GM19193 (cell line): ENCODE results near the gene SCN4A.

Experiments
- POLR2A ChIP-seq: IDR thresholded peaks from 4 replicates; pipeline ENCODE4 v1.6.1; 2011; ENCODE audit not compliant: insufficient read depth, insufficient read length; ENCODE audit errors: extremely low read depth

Gene SCN4A

DNA sequence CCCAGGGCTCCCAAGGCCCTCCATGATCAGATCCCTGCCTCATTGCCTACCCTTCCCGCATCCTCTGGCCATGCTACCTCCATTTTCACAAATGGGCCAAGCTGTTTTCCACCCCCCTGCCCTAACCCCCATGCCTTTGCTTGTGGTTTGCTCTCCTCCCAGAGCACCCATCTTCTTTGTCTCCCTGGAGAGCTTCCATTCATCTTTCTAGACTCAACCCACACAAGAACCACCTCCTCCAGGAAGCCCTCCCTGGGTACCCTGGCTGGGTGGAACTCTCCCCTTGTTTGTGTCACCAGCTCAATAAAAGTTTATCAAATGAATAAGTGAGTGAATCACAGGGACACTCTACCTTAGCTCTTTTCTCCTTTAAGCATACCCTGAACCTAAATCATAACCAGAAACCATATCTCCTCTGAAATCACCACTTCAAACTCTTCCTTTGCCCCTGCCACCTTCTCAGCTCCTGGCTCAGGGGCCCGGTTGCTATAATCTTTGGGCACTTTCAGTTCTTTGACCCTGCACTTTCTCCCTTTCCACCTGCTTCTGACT is 2.9 kb upstream of the SCN4A start:
- TF ChIP-seq POLR2A, result no peak

DNA sequence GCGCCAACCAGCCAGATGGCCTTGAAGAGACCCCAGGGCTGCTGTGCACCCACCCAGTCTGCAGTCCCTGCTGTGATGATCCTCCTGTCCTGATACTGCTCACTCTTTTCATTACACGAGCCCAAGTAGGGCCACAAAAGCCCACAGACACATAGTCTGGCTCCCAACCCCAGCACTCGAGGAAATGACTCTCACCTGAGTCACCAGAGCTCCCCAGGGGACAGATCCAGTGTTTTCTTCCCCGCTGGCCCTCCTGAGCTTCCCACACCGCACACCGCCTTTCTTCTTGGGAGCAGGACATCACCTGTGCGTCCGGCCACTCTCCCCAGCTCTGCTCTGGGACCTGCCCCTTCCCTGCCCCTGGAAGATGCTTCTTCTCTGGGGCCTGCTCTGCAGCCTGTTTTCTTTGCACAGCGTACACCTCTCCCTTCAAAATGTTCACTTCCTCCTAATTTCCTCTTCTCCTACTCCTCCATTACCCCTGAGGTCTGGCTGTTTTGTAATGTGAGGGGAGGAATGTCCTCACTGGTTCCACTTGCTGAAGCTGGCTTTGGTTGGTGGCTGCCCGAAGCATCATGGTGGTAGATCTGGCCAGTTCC is 2.0 kb upstream of the SCN4A start:
- no peak for TF ChIP-seq POLR2A

- no peak for TF ChIP-seq POLR2A
These were observed 1.3 kb upstream of the SCN4A start for GRCh38 chr17:63973930-63974593.

DNA sequence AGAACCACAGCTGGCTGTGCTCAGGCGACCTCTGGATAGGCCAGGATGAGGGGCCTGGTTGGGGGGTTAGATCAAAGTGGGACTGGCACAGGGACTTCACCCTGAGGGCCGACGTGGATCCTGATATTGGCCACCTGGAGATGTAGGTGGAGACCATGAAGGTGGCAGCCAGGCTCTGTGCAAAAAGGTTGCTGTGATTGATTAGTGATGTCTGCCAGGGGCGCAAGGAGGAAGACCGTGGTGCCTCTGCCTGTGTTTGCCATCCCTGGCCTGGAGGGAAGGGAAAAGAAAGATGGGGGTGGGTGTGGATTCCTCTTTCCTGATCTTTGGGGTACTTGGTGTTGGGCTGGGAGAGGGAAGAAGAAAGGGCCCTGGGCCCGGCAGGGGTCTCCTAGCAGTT is 529 bp upstream of the SCN4A start:
- TF ChIP-seq POLR2A, result no peak

GRCh38 chr17:63969278-63969677 is 3.4 kb downstream of the SCN4A start:
- TF ChIP-seq POLR2A, result no peak

DNA sequence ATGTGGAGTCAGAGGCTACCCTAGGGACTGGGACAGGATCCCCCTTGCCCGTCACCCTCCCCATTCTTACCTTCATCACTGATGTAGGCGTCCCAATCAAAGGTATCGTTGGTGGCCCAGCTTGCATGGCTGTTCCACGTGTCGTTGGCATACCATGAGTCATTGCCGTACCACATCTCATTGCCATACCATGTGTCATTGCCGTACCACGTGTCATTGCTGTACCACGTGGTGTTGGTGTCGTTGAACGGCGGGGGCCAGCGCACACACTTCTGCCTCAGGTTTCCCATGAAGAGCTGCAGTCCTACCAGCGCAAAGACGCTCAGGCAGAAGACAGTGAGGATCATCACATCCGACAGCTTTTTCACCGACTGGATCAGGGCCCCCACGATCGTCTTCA is 4.8 kb downstream of the SCN4A start:
- TF ChIP-seq POLR2A, result no peak

DNA sequence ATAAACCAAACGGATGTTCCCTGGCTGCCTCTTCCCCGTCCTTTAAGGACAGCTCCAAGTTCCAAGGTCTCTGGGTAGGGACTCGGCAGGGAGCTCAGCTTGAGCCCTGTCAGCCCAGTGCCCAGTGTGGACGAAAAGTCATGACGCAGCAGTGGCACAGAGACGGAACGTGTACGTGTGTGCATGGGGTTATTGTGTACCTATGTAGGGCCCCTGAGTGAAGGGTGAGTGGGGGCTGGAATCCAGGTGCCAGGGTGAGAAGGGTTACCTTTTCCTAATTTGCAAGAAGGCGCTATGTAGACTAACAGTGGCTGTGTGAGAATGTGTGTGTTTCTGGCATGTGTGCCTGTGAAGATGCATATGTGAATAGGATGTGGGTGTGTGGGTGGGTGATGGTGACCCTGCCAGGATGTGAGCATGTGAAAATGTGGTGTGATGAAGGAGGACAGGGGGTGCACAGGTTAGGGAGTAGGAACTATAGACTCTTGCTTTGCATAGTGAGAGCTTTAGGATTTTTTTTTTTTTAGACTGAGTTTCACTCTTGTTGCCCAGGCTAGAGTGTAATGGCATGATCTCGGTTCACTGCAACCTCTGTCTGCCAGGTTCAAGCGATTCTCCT is 6.0 kb downstream of the SCN4A start:
- no peak for TF ChIP-seq POLR2A

DNA sequence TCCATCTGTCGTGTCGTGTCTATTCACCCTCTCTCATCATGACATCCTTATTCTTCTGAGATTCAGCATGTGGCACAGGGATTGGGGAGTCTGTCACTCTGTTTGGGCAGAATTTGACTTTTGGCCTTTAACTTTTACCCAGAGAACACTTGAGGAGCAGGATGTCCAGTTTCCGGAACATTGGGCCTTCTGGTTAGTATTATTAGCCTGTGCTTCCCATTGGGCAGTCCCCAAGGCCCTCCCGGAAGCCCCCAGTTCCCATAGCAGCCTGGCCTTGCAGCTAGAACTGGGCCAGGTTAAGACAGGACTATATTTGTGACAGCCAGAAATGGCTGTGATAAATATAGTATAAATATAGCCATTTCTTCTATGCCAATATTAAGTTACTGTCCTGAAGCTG is 9.6 kb downstream of the SCN4A start:
- TF ChIP-seq POLR2A, result no peak

- TF ChIP-seq POLR2A, result no peak
These were observed 10.4 kb downstream of the SCN4A start for GRCh38 chr17:63962298-63962744.

GRCh38 chr17:63961355-63962212 is 11.1 kb downstream of the SCN4A start:
- TF ChIP-seq POLR2A, result no peak

GRCh38 chr17:63960430-63960829 is 12.3 kb downstream of the SCN4A start:
- no peak for TF ChIP-seq POLR2A

DNA sequence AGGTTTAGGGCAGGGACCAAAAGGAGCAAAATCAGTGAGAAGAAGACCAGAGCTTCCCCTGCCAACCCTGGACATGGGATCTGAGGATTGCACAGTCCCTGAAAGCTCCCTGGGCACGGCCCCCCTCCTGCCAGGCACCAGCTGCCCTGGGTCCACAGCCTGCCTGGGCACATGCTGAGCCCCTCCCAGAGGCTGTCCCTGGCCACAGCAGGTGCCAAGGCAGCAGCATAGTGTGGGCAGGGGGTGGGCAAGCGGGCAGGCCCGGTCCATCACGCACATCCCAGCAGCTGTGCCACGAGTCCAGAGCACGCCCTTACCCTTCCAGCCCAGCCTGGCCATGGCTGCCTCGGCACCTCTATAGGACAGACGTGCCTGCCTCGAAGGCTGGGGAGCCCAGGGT is 12.7 kb downstream of the SCN4A start:
- no peak for TF ChIP-seq POLR2A

DNA sequence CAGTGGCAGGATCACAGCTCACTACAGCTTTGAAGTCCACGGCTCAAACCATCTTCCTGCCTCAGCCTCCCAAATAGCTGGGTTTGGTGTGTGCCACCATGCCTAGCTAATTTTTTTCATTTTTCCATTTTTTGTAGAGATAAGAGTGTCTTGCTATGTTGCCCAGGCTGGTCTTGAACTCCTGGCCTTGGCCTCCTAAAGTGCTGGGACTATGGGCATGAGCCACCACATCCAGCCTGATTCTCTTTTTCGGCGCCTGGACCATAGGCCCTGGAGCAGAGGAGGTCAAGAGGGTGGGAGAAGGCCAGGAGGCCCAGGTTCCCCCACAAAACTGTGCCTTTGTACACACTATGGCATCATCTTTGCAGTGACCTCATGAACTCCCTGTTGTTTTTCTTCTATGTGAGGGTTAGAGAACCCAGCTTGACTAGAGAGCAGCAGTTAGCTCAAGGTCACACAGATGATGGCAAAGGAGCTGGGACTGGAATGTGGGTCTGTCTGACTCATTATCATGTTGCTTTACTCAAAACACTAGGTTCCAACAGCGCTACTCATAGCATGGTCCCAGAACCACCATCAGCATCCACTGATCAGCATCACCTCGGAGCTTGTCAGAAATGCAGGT is 16.3 kb downstream of the SCN4A start:
- TF ChIP-seq POLR2A, result no peak

GRCh38 chr17:63955791-63956190 is 16.9 kb downstream of the SCN4A start:
- no peak for TF ChIP-seq POLR2A
